K562 (cell line): ENCODE results near the gene TMBIM4. TPM values are rescaled to one million over a fixed set of nuclear protein-coding genes. Genes with fewer than 3 reads are reported as not detected.

Experiments used
- CHD2 ChIP-seq: IDR thresholded peaks from 2 replicates; pipeline ENCODE4 v1.6.1; 2011; ENCODE audit warnings: low read depth, low read length
- FOXP1 ChIP-seq: sonication (generic); formaldehyde crosslinking; IDR thresholded peaks from 2 replicates; pipeline ENCODE4 v1.8.0; 2022; ENCODE audit warnings: mild to moderate bottlenecking, missing genetic modification reagents
- HIVEP1 ChIP-seq: fragments of 250-450 bp; sonication (Bioruptor Pico); IDR thresholded peaks from 2 replicates; pipeline ENCODE4 v1.4.0; 2020; ENCODE audit warnings: mild to moderate bottlenecking
- HSF4 ChIP-seq: fragments of 250-450 bp; sonication (Bioruptor Pico); IDR thresholded peaks from 2 replicates; pipeline ENCODE4 v2.1.2; 2022; ENCODE audit warnings: mild to moderate bottlenecking, moderate library complexity, borderline replicate concordance
- KLF13 ChIP-seq: fragments of 450-650 bp; IDR thresholded peaks from 2 replicates; pipeline ENCODE4 v1.6.1; 2016; ENCODE audit warnings: missing genetic modification characterization, low read depth, mild to moderate bottlenecking, missing compliant biosample characterization, moderate library complexity, borderline replicate concordance
- MCM3 ChIP-seq: fragments of 450-650 bp; IDR thresholded peaks from 2 replicates; pipeline ENCODE4 v1.6.1; 2016
- NCOA2 ChIP-seq, 2 experiments: fragments of 450-650 bp; IDR thresholded peaks; 2 replicates each; pipeline ENCODE4 v1.6.1; 2018; ENCODE audit warnings: mild to moderate bottlenecking in 2 of 2, moderate library complexity in 1 of 2; ENCODE audit not compliant: partially characterized antibody in 2 of 2
- PCBP1 ChIP-seq: fragments of 200-400 bp; formaldehyde crosslinking; IDR thresholded peaks from 2 replicates; pipeline ENCODE4 v1.6.1; 2018; ENCODE audit warnings: mild to moderate bottlenecking, low read depth, low read length; ENCODE audit not compliant: poor library complexity, severe bottlenecking
- RFX5 ChIP-seq: IDR thresholded peaks from 2 replicates; pipeline ENCODE4 v1.6.1; 2011; ENCODE audit warnings: low read depth, mild to moderate bottlenecking, improper control_type of control experiment, low read length
- YY1 ChIP-seq, 3 experiments: IDR thresholded peaks; 2 replicates each; pipeline ENCODE4 v1.6.1; 2011; ENCODE audit warnings: low read length in 2 of 3, mild to moderate bottlenecking in 2 of 3, moderate library complexity in 2 of 3, borderline replicate concordance in 1 of 3, control low read depth in 1 of 3, low read depth in 1 of 3; ENCODE audit not compliant: insufficient read depth in 3 of 3, insufficient replicate concordance in 2 of 3, control insufficient read depth in 1 of 3, insufficient read length in 1 of 3; ENCODE audit errors: extremely low read depth in 1 of 3
- ZKSCAN1 ChIP-seq: fragments of 150-350 bp; IDR thresholded peaks from 2 replicates; pipeline ENCODE4 v1.6.1; 2016; ENCODE audit warnings: low read depth, low read length
- ZNF140 ChIP-seq: fragments of 250-450 bp; sonication (Bioruptor Pico); IDR thresholded peaks from 2 replicates; pipeline ENCODE4 v1.8.0; 2021; ENCODE audit warnings: moderate library complexity, mild to moderate bottlenecking, inconsistent platforms
- ZNF174 ChIP-seq: fragments of 250-450 bp; sonication (Bioruptor Pico); IDR thresholded peaks from 2 replicates; pipeline ENCODE4 v1.4.0; 2020; ENCODE audit warnings: mild to moderate bottlenecking
- ZNF431 ChIP-seq: sonication (generic); formaldehyde crosslinking; IDR thresholded peaks from 2 replicates; pipeline ENCODE4 v1.8.0; 2022; ENCODE audit warnings: mild to moderate bottlenecking, missing genetic modification reagents
- ZNF695 ChIP-seq: fragments of 450-650 bp; formaldehyde crosslinking; IDR thresholded peaks from 2 replicates; pipeline ENCODE4 v1.4.0; 2020; ENCODE audit warnings: mild to moderate bottlenecking, moderate library complexity
- ZNF77 ChIP-seq: fragments of 250-450 bp; sonication (Bioruptor Pico); IDR thresholded peaks from 2 replicates; pipeline ENCODE4 v1.5.0; 2020
- polyA plus RNA-seq, 8 experiments: library from polyadenylated mRNA; depleted of rRNA in 4 of 8; stranded (reverse) in 5 of 8; unstranded in 3 of 8; fragments of >200 nt; fragmentation: Nextera tagmentation in 2 of 8; fragmentation: Illumina TruSeq in 1 of 8; extraction: Ambion mirVana in 2 of 8; extraction: Trizol in 1 of 8; gene quantifications; 2 replicates each; pipeline versions ENCODE4 v1.2.1 to v1.2.3, GENCODE V29; 2011 to 2014; ENCODE audit warnings: inconsistent platforms in 1 of 8, missing spikeins in 1 of 8
- total RNA-seq, 7 experiments: library from RNA; depleted of rRNA in 6 of 7; stranded (reverse); fragments of >200 nt in 6 of 7; fragmentation: Illumina TruSeq in 2 of 7; extraction: Trizol in 2 of 7; gene quantifications; 2 replicates each; pipeline versions ENCODE4 v1.2.1 to v1.2.3, GENCODE V29; 2011 to 2021; ENCODE audit warnings: low replicate concordance in 1 of 7
- TF ChIP-seq, protein P1 (sequence below): fragments of 450-650 bp; IDR thresholded peaks from 2 replicates; pipeline ENCODE4 v1.6.1; 2016; ENCODE audit warnings: low read depth, mild to moderate bottlenecking, moderate library complexity
- TF ChIP-seq, protein P2 (sequence below): fragments of 450-650 bp; IDR thresholded peaks from 2 replicates; pipeline ENCODE4 v1.6.1; 2017; ENCODE audit warnings: antibody characterized with exemption
- TF ChIP-seq, protein P3 (sequence below): fragments of 200-800 bp; sonication (Bioruptor generic); IDR thresholded peaks from 2 replicates; pipeline ENCODE4 v1.6.1; 2016; ENCODE audit warnings: missing genetic modification characterization, missing compliant biosample characterization

Gene TMBIM4
- total and polyA plus RNA-seq, 9 of the 15 experiments (the other 6 are each of a cell fraction or from before 2014, with no cell fraction given) = 18.6 to 272 (median 50.0) TPM

DNA sequence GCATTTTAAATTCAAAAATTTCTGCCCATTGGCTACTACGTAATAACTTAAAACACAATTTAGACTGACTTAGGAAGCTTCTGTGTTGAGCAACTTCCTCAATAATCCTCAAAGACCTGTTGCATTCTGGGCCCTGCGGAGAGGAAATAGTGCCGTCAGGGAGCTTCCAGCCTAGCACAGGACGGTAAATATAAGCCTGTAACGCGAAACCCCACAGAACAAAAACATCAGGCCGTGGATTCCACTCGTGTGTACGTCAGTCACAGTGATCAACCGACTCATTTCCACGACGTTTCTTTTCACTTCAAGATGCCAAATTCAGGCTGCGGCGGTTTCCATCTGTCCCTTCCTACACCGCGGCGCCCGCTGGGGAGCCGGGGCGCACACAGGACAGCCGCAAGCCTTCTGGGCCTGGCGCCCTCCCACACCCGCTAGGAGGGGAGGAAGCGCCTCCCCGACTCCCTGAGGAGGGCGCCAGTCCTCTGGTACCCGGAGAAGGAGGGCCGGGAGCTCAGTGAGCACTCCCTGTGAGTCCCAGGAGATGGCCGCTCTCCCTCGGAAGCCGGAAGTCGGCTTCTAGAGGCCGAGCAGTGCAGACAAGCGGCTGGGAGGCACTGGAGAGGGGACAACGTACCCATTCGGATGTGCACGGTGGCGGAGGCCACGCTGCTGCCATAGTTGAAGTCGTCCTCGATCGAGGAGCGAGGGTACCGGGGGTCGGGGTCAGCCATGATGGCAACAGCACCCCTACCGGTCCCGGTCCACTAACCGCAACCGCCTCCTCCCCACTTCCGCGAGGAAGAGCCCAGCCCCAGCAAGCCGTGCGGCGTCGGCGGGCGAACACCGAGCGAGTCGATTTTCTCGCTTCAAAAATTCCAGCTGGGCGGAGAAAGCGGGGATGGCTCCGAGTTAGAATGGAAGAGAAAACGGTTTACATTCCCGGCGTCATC is at the start of gene TMBIM4 (continued):
- 0 out of 2 replicates have a peak, but pooled peaks have one; percentile 32 for TF ChIP-seq KLF13
- TF ChIP-seq, protein P1, sequence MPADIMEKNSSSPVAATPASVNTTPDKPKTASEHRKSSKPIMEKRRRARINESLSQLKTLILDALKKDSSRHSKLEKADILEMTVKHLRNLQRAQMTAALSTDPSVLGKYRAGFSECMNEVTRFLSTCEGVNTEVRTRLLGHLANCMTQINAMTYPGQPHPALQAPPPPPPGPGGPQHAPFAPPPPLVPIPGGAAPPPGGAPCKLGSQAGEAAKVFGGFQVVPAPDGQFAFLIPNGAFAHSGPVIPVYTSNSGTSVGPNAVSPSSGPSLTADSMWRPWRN = no peak
- TF ChIP-seq CHD2 = no peak
- TF ChIP-seq ZNF431 (CRISPR knock-in tag) = no peak
- no peak for TF ChIP-seq ZNF695 (CRISPR knock-in tag)
- 0 out of 2 replicates have a peak, but pooled peaks have one; percentile 65 for TF ChIP-seq FOXP1
- TF ChIP-seq, protein P2, sequence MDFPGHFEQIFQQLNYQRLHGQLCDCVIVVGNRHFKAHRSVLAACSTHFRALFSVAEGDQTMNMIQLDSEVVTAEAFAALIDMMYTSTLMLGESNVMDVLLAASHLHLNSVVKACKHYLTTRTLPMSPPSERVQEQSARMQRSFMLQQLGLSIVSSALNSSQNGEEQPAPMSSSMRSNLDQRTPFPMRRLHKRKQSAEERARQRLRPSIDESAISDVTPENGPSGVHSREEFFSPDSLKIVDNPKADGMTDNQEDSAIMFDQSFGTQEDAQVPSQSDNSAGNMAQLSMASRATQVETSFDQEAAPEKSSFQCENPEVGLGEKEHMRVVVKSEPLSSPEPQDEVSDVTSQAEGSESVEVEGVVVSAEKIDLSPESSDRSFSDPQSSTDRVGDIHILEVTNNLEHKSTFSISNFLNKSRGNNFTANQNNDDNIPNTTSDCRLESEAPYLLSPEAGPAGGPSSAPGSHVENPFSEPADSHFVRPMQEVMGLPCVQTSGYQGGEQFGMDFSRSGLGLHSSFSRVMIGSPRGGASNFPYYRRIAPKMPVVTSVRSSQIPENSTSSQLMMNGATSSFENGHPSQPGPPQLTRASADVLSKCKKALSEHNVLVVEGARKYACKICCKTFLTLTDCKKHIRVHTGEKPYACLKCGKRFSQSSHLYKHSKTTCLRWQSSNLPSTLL = no peak
- TF ChIP-seq ZKSCAN1 = 0 out of 2 replicates have a peak, but pooled peaks have one; percentile 7
- TF ChIP-seq RFX5 = no peak
- no peak for TF ChIP-seq ZNF77 (CRISPR knock-in tag)
- TF ChIP-seq PCBP1 = peak; percentile 64
- no peak for TF ChIP-seq ZNF174 (CRISPR knock-in tag)
- TF ChIP-seq, protein P3, sequence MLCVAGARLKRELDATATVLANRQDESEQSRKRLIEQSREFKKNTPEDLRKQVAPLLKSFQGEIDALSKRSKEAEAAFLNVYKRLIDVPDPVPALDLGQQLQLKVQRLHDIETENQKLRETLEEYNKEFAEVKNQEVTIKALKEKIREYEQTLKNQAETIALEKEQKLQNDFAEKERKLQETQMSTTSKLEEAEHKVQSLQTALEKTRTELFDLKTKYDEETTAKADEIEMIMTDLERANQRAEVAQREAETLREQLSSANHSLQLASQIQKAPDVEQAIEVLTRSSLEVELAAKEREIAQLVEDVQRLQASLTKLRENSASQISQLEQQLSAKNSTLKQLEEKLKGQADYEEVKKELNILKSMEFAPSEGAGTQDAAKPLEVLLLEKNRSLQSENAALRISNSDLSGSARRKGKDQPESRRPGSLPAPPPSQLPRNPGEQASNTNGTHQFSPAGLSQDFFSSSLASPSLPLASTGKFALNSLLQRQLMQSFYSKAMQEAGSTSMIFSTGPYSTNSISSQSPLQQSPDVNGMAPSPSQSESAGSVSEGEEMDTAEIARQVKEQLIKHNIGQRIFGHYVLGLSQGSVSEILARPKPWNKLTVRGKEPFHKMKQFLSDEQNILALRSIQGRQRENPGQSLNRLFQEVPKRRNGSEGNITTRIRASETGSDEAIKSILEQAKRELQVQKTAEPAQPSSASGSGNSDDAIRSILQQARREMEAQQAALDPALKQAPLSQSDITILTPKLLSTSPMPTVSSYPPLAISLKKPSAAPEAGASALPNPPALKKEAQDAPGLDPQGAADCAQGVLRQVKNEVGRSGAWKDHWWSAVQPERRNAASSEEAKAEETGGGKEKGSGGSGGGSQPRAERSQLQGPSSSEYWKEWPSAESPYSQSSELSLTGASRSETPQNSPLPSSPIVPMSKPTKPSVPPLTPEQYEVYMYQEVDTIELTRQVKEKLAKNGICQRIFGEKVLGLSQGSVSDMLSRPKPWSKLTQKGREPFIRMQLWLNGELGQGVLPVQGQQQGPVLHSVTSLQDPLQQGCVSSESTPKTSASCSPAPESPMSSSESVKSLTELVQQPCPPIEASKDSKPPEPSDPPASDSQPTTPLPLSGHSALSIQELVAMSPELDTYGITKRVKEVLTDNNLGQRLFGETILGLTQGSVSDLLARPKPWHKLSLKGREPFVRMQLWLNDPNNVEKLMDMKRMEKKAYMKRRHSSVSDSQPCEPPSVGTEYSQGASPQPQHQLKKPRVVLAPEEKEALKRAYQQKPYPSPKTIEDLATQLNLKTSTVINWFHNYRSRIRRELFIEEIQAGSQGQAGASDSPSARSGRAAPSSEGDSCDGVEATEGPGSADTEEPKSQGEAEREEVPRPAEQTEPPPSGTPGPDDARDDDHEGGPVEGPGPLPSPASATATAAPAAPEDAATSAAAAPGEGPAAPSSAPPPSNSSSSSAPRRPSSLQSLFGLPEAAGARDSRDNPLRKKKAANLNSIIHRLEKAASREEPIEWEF = no peak
- TF ChIP-seq YY1 (IDR thresholded peaks at IDR 0.05; ENCODE audit: borderline replicate concordance in 1 of 3, control insufficient read depth in 1 of 3, extremely low read depth in 1 of 3, insufficient read depth in 3 of 3, insufficient read length in 1 of 3, insufficient replicate concordance in 2 of 3, low read depth in 1 of 3, low read length in 2 of 3) = peak; percentile 55 to 90 (median 80)
- no peak for TF ChIP-seq HSF4 (CRISPR knock-in tag)
- 0 out of 2 replicates have a peak, but pooled peaks have one; percentile 58 for TF ChIP-seq HIVEP1 (CRISPR knock-in tag)
- no peak for TF ChIP-seq MCM3
- TF ChIP-seq NCOA2 (IDR thresholded peaks at IDR 0.05; ENCODE audit: partially characterized antibody in 2 of 2) = no peak
- TF ChIP-seq ZNF140 = no peak
